Cardiac muscle cell (in vitro differentiated cells and primary cell): Measurements from ENCODE around the gene TTC9. TPM values are rescaled to one million over a fixed set of nuclear protein-coding genes. Genes with fewer than 3 reads are reported as not detected.

Experiments
- DNase-seq, 2 donors: peaks; one replicate each; pipeline versions ENCODE4 v3.0.0 to v3.0.0-alpha.2; 2010 to 2017; ENCODE audit warnings: low read depth in 1 of 2, low spot score in 1 of 2
- H3K27ac ChIP-seq: fragments of 200-600 bp; sonication (generic); 2 replicates; pipeline ENCODE4 v1.5.1; 2016
- H3K27me3 ChIP-seq: fragments of 200-600 bp; sonication (generic); 2 replicates; pipeline ENCODE4 v1.6.0; 2016; ENCODE audit warnings: control low read depth
- H3K36me3 ChIP-seq: fragments of 200-600 bp; sonication (generic); 2 replicates; pipeline ENCODE4 v1.5.1; 2016; ENCODE audit warnings: control low read depth
- H3K4me1 ChIP-seq: fragments of 200-600 bp; sonication (generic); 2 replicates; pipeline ENCODE4 v1.8.1; 2017; ENCODE audit warnings: low read depth, mild to moderate bottlenecking, mixed run types
- H3K4me3 ChIP-seq: fragments of 200-600 bp; sonication (generic); 2 replicates; pipeline ENCODE4 v1.5.1; 2016; ENCODE audit warnings: mild to moderate bottlenecking
- H3K9me3 ChIP-seq: fragments of 200-600 bp; sonication (generic); 2 replicates; pipeline ENCODE4 v1.5.1; 2017; ENCODE audit warnings: low read depth, mild to moderate bottlenecking, control low read depth
- polyA plus RNA-seq: library from polyadenylated mRNA; unstranded; fragments of >200 nt; fragmentation: Nextera tagmentation; extraction: Ambion mirVana; gene quantifications from 2 replicates; pipeline ENCODE4 v1.2.1, GENCODE V29; 2016
- total RNA-seq: library from RNA; depleted of rRNA; stranded (reverse); fragments of >200 nt; gene quantifications from 2 replicates; pipeline ENCODE4 v1.2.3, GENCODE V29; 2016
- TF ChIP-seq, protein P1 (sequence below): IDR thresholded peaks from 2 replicates; pipeline ENCODE4 v1.5.1; 2012; ENCODE audit warnings: low read depth, mild to moderate bottlenecking, low read length

TTC9 gene
- total and polyA plus RNA-seq, 2 experiments from 2014 or later: 1.3 TPM

DNA sequence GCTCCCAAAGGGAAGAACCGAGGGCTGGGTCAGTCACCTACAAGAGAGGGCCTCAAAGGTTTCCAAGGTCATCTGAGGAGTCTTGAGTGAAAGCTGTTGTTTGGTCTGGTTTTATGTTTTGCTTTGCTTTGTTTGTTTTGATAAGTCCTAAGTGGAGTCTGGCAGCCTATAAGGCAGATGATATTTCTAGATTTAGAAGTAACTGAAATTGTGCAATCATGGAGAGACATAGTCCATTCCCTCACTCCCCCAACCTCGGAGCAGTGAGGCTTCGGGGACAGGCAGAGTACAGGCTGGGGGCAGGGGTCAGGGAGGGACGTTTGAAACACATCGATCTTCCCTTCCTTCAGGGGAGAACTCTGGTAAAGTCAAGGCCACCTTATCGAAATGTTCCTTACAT is 42.3 kb downstream of the TTC9 start:
- no peak overlapping the region for H3K27ac ChIP-seq
- no peaks in the 10 kb centered on the region for H3K9me3 ChIP-seq
- no peaks in the 10 kb centered on the region for H3K36me3 ChIP-seq
- no peak overlapping the region for H3K4me3 ChIP-seq
- TF ChIP-seq, protein P1, sequence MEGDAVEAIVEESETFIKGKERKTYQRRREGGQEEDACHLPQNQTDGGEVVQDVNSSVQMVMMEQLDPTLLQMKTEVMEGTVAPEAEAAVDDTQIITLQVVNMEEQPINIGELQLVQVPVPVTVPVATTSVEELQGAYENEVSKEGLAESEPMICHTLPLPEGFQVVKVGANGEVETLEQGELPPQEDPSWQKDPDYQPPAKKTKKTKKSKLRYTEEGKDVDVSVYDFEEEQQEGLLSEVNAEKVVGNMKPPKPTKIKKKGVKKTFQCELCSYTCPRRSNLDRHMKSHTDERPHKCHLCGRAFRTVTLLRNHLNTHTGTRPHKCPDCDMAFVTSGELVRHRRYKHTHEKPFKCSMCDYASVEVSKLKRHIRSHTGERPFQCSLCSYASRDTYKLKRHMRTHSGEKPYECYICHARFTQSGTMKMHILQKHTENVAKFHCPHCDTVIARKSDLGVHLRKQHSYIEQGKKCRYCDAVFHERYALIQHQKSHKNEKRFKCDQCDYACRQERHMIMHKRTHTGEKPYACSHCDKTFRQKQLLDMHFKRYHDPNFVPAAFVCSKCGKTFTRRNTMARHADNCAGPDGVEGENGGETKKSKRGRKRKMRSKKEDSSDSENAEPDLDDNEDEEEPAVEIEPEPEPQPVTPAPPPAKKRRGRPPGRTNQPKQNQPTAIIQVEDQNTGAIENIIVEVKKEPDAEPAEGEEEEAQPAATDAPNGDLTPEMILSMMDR: no peak
- DNase-seq: no peak
- no peaks in the 10 kb centered on the region for H3K4me1 ChIP-seq
- H3K27me3 ChIP-seq: no peaks in the 10 kb centered on the region

DNA sequence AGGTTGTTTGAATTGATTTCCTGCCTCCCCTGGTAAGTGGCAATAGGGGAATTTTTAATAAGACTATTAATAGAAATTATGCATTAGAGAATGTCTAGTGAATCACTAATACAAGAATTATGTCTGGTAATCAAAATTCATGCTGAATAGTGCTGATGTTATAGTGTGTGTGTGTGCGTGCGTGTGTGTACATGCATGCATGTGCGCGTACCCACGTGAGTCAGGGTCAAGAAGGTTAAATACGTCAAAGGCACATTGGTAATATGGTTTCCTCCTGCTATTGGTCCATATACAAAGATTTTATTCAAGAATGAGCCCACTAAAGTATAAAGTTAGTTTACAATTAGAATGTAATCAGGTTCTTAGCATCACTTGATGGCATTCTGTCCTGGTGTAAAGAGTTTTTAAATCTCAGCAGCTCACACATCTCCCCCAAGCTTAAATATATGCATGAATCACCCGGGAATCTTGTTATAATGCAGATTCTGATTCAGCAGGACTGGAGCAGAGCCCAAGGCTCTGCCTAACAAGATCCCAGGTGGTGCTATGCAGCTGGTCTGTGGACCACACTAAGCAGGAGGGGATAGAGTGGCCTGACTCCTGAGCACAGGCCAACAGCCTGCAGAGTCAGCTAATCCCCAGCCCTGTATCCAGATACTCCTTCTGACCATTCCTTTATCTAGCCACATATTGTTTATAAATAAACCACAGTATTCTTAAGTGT is 43.9 kb downstream of the TTC9 start:
- no peak for DNase-seq
- H3K27ac ChIP-seq: no peak overlapping the region

DNA sequence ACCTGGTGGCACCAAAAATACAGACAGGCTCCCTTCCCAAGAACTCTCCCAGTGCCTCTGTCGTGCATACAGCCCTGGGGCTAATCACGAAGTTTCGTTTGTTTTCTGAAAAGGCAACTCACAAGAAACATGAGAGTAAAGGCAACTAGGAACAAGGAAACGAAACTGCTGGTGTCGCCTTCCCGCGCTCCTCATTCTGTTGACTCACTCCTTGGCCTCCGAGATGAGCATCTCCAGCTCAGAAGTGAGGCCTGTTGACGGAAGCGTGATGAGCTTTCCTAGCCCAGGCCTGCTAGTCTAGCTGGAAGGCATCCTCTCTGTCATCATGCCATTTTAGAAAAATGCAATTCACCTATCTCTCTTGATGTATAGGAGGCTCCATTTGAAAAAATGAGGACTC is 50.5 kb downstream of the TTC9 start:
- Histone ChIP-seq H3K9me3 (no peaks in the 10 kb centered on the region), H3K27ac (no peak overlapping the region), H3K36me3 (no peaks in the 10 kb centered on the region), H3K4me3 (no peak overlapping the region), H3K27me3 (no peaks in the 10 kb centered on the region), H3K4me1 (no peaks in the 10 kb centered on the region)
- TF ChIP-seq, protein P1: no peak
- no peak for DNase-seq

More for the DNA sequence above, 43.9 kb downstream of the TTC9 start:
- H3K9me3 ChIP-seq: no peaks in the 10 kb centered on the region
- no peaks in the 10 kb centered on the region for H3K36me3 ChIP-seq
- H3K4me3 ChIP-seq: no peak overlapping the region
- TF ChIP-seq, protein P1: no peak
- H3K27me3 ChIP-seq: no peaks in the 10 kb centered on the region
- no peaks in the 10 kb centered on the region for H3K4me1 ChIP-seq

DNA sequence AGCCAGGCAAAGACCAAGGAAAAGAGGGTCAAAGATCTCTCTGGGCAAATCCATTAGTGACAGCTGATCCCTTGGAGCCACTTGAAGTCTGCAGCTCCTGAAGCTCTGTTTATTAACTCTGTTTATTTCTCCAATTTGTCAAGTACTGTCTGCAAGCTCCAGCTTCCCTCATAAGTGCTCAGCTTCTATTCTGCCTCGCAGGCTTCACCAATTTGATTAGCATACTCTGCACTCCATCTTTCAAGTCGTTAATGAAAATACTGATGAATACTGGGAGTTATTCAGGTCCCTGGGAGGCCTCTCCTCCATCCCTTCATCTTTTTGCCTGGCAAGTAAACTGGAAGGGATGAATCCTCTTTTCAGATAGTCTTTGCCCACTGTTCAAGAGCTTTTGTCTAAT is 54.3 kb downstream of the TTC9 start:
- TF ChIP-seq, protein P1: no peak
- no peak overlapping the region for H3K27ac ChIP-seq
- no peaks in the 10 kb centered on the region for H3K27me3 ChIP-seq
- no peak for DNase-seq
- no peak overlapping the region for H3K4me3 ChIP-seq
- H3K9me3 ChIP-seq: no peaks in the 10 kb centered on the region
- H3K36me3 ChIP-seq: no peaks in the 10 kb centered on the region
- H3K4me1 ChIP-seq: no peaks in the 10 kb centered on the region

DNA sequence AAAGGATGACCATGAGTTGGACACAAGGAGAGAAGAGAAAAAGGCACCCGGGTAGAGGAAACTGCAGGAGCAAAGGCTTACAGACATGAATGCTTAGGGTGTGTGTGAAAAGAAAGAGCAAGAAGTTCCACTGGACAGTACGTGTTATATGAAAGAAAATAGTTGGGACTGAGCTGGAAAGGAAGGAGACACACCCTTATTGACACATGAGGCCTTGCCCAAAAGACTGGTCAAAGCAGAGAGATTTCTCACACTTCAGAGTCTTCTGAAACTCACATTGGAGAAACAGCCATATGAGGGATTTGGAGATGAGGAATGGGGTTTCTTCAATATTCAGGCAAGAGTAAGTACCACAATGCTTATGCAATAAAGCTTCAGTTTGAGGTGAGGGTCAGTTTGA is 56.0 kb downstream of the TTC9 start:
- Histone ChIP-seq H3K4me1 (no peaks in the 10 kb centered on the region), H3K36me3 (no peaks in the 10 kb centered on the region), H3K27me3 (no peaks in the 10 kb centered on the region), H3K9me3 (no peaks in the 10 kb centered on the region), H3K27ac (no peak overlapping the region), H3K4me3 (no peak overlapping the region)
- TF ChIP-seq, protein P1: no peak
- no peak for DNase-seq
